Dermis microvascular lymphatic vessel endothelial cell (primary cell): ENCODE measurements around the gene TEKT1. TPM values are rescaled to one million over a fixed set of nuclear protein-coding genes. Genes with fewer than 3 reads are reported as not detected.
A peak's percentile ranks its signal among the peaks of the same experiment; 100 is the strongest.
"Not testable (repeated sequence)": the region's sequence is repeated elsewhere in the genome, so short reads cannot be mapped to it uniquely, and the experiment has no call there.

Source experiments
- DNase-seq, 2 donors: peaks; one replicate each; pipeline versions ENCODE4 v3.0.0 to v3.0.0-alpha.2; 2010; ENCODE audit warnings: low read depth in 2 of 2
- total RNA-seq: library from RNA; depleted of rRNA; stranded (reverse); fragments of >200 nt; gene quantifications from 2 replicates; pipeline ENCODE4 v1.2.1, GENCODE V29; 2014

The TEKT1 gene
- total RNA-seq = not detected in 2 replicates

GRCh38 chr17:6831661-6832263, at the start of gene TEKT1:
TSS of gene TEKT1 (minus strand) at chr17:6831729. CDS start at chr17:6830376, 1,353 bp downstream.
- peak; percentile 59 to 80 for DNase-seq

GRCh38 chr17:6879221-6879975, 47.9 kb upstream of the TEKT1 start:
- peak; percentile 42 to 55 for DNase-seq

GRCh38 chr17:6875276-6875675, 43.7 kb upstream of the TEKT1 start:
- DNase-seq = not testable (repeated sequence)

- DNase-seq = no peak
Observed at GRCh38 chr17:6872936-6873335, 41.4 kb upstream of the TEKT1 start.

GRCh38 chr17:6870841-6871240, 39.3 kb upstream of the TEKT1 start:
- no peak for DNase-seq

- DNase-seq = no peak
Observed at GRCh38 chr17:6868582-6868981, 37.1 kb upstream of the TEKT1 start.

GRCh38 chr17:6867849-6868248, 36.3 kb upstream of the TEKT1 start:
- DNase-seq = no peak

- DNase-seq = no peak
Observed at GRCh38 chr17:6862825-6863224, 31.3 kb upstream of the TEKT1 start.

GRCh38 chr17:6862122-6862521, 30.6 kb upstream of the TEKT1 start:
- DNase-seq = no peak

GRCh38 chr17:6857904-6858303, 26.4 kb upstream of the TEKT1 start:
- no peak for DNase-seq

- DNase-seq = no peak
Observed at GRCh38 chr17:6857336-6857735, 25.8 kb upstream of the TEKT1 start.

GRCh38 chr17:6856051-6856450, 24.5 kb upstream of the TEKT1 start:
- no peak for DNase-seq

GRCh38 chr17:6853764-6854442, 22.4 kb upstream of the TEKT1 start:
- no peak for DNase-seq

- not testable (repeated sequence) for DNase-seq
Observed at GRCh38 chr17:6848545-6849179, 17.1 kb upstream of the TEKT1 start.

- not testable (repeated sequence) for DNase-seq
Observed at GRCh38 chr17:6846138-6846537, 14.6 kb upstream of the TEKT1 start.

GRCh38 chr17:6844406-6844805, 12.9 kb upstream of the TEKT1 start:
- not testable (repeated sequence) for DNase-seq

GRCh38 chr17:6843241-6843880, 11.8 kb upstream of the TEKT1 start:
- DNase-seq = peak; percentile 60 to 62

- not testable (repeated sequence) for DNase-seq
Observed at GRCh38 chr17:6841769-6842168, 10.2 kb upstream of the TEKT1 start.

GRCh38 chr17:6830383-6830986, 1.0 kb downstream of the TEKT1 start:
- no peak for DNase-seq

GRCh38 chr17:6823011-6823442, 8.5 kb downstream of the TEKT1 start:
- peak in 1 of 2 donors; percentile 10 for DNase-seq

GRCh38 chr17:6818938-6819337, 12.6 kb downstream of the TEKT1 start:
- no peak for DNase-seq
